ENCODE results near the gene CYSLTR2.

CYSLTR2 gene

DNA sequence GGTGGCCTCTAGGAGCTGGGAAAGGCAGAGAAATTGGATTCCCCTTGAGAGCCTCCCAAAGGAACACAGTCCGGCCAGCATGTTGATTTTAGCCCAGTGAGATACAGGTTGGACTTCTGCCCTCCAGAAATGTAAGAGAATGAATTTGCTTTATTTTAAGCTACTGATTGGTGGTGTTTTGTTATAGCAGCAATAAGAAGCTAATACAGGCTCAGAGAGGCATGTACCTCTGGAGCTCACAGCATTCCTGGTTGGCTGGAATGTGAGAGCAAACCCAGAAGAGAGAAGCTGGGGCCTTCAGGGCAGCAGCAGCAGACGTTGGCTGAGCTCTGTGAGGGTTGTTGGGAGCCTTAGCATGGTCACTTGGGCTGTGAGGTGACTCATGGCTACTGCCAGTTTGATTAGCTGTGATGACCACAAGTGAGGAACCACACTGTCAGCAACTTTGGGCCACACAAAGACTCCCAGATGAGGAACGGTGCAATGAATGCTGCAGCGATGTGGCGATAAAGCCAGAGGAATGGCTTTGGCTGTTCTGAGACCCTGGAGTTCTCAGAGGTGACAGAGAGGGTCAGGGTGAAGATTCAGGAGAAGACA lies 80.1 kb downstream of the CYSLTR2 start:
- TF ChIP-seq OSR1 (CRISPR knock-in tag; IDR thresholded peaks at IDR 0.05): no peak
- TF ChIP-seq, protein P1, sequence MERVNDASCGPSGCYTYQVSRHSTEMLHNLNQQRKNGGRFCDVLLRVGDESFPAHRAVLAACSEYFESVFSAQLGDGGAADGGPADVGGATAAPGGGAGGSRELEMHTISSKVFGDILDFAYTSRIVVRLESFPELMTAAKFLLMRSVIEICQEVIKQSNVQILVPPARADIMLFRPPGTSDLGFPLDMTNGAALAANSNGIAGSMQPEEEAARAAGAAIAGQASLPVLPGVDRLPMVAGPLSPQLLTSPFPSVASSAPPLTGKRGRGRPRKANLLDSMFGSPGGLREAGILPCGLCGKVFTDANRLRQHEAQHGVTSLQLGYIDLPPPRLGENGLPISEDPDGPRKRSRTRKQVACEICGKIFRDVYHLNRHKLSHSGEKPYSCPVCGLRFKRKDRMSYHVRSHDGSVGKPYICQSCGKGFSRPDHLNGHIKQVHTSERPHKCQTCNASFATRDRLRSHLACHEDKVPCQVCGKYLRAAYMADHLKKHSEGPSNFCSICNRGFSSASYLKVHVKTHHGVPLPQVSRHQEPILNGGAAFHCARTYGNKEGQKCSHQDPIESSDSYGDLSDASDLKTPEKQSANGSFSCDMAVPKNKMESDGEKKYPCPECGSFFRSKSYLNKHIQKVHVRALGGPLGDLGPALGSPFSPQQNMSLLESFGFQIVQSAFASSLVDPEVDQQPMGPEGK (CRISPR knock-in tag; IDR thresholded peaks at IDR 0.05; ENCODE audit: borderline replicate concordance): no peak
- TF ChIP-seq RARB (CRISPR knock-in tag; IDR thresholded peaks at IDR 0.05): no peak
- no peak for TF ChIP-seq ESRRG (CRISPR knock-in tag; IDR thresholded peaks at IDR 0.05)
- TF ChIP-seq BACH2 (CRISPR knock-in tag; IDR thresholded peaks at IDR 0.05; ENCODE audit: borderline replicate concordance): no peak
- TF ChIP-seq ZFP3 (CRISPR knock-in tag; IDR thresholded peaks at IDR 0.05): no peak
- TF ChIP-seq ZNF8 (CRISPR knock-in tag; IDR thresholded peaks at IDR 0.05): no peak
- TF ChIP-seq CREB5 (CRISPR knock-in tag; IDR thresholded peaks at IDR 0.05; ENCODE audit: low read depth): no peak

DNA sequence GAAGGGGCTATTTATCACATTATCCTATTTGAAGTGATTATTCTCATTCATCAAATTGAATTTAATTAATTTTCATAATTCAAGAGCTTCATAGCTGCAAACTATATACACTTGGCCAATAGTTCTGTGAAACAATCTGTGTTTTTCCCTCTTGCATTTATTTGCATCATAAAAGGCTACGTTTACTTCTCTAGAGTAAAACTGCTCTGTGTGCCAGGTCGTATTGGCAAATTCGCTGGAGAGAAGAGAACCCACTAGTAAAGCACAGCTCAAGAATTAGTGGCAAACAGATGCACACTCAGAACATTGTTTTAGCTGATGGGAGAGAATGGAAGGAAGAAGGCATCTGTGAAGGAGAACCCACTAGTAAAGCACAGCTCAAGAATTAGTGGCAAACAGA lies 81.8 kb downstream of the CYSLTR2 start:
- no peak for TF ChIP-seq ESRRG (CRISPR knock-in tag; IDR thresholded peaks at IDR 0.05)
- no peak for ATAC-seq

More for the DNA sequence above, 80.1 kb downstream of the CYSLTR2 start:
- no peak for ATAC-seq

GRCh38 chr13:48737689-48738088 lies 84.0 kb downstream of the CYSLTR2 start:
- TF ChIP-seq, protein P2, sequence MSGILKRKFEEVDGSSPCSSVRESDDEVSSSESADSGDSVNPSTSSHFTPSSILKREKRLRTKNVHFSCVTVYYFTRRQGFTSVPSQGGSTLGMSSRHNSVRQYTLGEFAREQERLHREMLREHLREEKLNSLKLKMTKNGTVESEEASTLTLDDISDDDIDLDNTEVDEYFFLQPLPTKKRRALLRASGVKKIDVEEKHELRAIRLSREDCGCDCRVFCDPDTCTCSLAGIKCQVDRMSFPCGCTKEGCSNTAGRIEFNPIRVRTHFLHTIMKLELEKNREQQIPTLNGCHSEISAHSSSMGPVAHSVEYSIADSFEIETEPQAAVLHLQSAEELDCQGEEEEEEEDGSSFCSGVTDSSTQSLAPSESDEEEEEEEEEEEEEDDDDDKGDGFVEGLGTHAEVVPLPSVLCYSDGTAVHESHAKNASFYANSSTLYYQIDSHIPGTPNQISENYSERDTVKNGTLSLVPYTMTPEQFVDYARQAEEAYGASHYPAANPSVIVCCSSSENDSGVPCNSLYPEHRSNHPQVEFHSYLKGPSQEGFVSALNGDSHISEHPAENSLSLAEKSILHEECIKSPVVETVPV (CRISPR knock-in tag; IDR thresholded peaks at IDR 0.05): no peak
- TF ChIP-seq, protein P3, sequence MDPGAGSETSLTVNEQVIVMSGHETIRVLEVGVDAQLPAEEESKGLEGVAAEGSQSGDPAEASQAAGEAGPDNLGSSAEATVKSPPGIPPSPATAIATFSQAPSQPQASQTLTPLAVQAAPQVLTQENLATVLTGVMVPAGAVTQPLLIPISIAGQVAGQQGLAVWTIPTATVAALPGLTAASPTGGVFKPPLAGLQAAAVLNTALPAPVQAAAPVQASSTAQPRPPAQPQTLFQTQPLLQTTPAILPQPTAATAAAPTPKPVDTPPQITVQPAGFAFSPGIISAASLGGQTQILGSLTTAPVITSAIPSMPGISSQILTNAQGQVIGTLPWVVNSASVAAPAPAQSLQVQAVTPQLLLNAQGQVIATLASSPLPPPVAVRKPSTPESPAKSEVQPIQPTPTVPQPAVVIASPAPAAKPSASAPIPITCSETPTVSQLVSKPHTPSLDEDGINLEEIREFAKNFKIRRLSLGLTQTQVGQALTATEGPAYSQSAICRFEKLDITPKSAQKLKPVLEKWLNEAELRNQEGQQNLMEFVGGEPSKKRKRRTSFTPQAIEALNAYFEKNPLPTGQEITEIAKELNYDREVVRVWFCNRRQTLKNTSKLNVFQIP (CRISPR knock-in tag; IDR thresholded peaks at IDR 0.05; ENCODE audit: borderline replicate concordance, low read depth): no peak
- no peak for TF ChIP-seq ZFP30 (CRISPR knock-in tag; IDR thresholded peaks at IDR 0.05)
- TF ChIP-seq, protein P1 (CRISPR knock-in tag; IDR thresholded peaks at IDR 0.05; ENCODE audit: borderline replicate concordance): no peak
- ATAC-seq: no peak

DNA sequence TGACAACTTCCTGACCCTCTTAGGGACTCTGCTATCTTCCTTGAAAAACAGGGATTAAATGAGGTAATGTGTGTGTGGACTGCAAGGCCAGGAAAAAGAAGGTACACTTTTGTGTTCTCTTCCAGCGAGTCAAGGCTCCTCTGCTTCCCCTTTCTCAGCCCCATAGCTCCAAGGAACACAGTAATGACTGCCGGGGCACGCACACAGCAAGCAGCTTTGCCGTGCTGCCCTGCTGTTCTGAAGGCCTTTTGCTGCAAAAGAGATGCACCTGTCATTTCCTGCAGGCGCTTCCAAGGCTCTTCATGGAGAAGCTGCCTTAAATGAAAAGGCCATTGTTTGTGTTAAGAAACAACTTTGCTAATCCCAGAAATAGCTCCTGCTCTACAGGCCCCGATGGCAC lies 84.6 kb downstream of the CYSLTR2 start:
- ATAC-seq: no peak
- TF ChIP-seq, protein P3 (CRISPR knock-in tag; IDR thresholded peaks at IDR 0.05; ENCODE audit: borderline replicate concordance, low read depth): no peak
- TF ChIP-seq ZNF8 (CRISPR knock-in tag; IDR thresholded peaks at IDR 0.05) (no peak), ZNF70 (CRISPR knock-in tag; IDR thresholded peaks at IDR 0.05) (no peak), ZNF565 (CRISPR knock-in tag; conservative IDR thresholded peaks at IDR 0.05; ENCODE audit: low read depth) (no peak), ZC3H10 (CRISPR knock-in tag; IDR thresholded peaks at IDR 0.05) (no peak), ARNTL (CRISPR knock-in tag; IDR thresholded peaks at IDR 0.05; ENCODE audit: borderline replicate concordance, low read depth) (no peak), TOX (CRISPR knock-in tag; IDR thresholded peaks at IDR 0.05; ENCODE audit: borderline replicate concordance) (no peak), TCF4 (CRISPR knock-in tag; IDR thresholded peaks at IDR 0.05; ENCODE audit: borderline replicate concordance) (no peak), PPARA (CRISPR knock-in tag; IDR thresholded peaks at IDR 0.05; ENCODE audit: borderline replicate concordance) (no peak), ZFP3 (CRISPR knock-in tag; IDR thresholded peaks at IDR 0.05) (no peak)
- TF ChIP-seq, protein P1 (CRISPR knock-in tag; IDR thresholded peaks at IDR 0.05; ENCODE audit: borderline replicate concordance): no peak
